GM23338 (cell line): ENCODE data around the gene PKD1L1. TPM values are rescaled to one million over a fixed set of nuclear protein-coding genes. Genes with fewer than 3 reads are reported as not detected.

Source experiments
- ATAC-seq: fragments of 200-7000 bp; cut with Tn5 transposase; 3 replicates; pipeline ENCODE4 v1.9.1; 2020
- DNase-seq: peaks from one replicate; pipeline ENCODE4 v3.0.0-alpha.2; 2015; ENCODE audit warnings: low spot score
- H2AFZ ChIP-seq: fragments of 200-600 bp; sonication (generic); 2 replicates; pipeline ENCODE4 v1.8.0; 2016; ENCODE audit warnings: antibody characterized with exemption, mild to moderate bottlenecking, moderate library complexity
- H3F3A ChIP-seq: fragments of 200-600 bp; sonication (generic); replicated peaks from 2 replicates; pipeline ENCODE4 v1.8.0; 2017; ENCODE audit warnings: antibody characterized with exemption, mixed run types, low read depth
- H3K27ac ChIP-seq: fragments of 200-600 bp; sonication (generic); 2 replicates; pipeline ENCODE4 v1.6.1; 2016; ENCODE audit warnings: low read depth
- H3K27me3 ChIP-seq: fragments of 200-600 bp; sonication (generic); 2 replicates; pipeline ENCODE4 v1.8.0; 2016; ENCODE audit warnings: mild to moderate bottlenecking, mixed run types, moderate library complexity; ENCODE audit not compliant: insufficient read depth
- H3K36me3 ChIP-seq: fragments of 200-600 bp; sonication (generic); 2 replicates; pipeline ENCODE4 v1.8.0; 2016; ENCODE audit warnings: mild to moderate bottlenecking; ENCODE audit not compliant: insufficient read depth
- H3K4me1 ChIP-seq: fragments of 200-600 bp; sonication (generic); 2 replicates; pipeline ENCODE4 v1.8.0; 2016; ENCODE audit warnings: mild to moderate bottlenecking, moderate library complexity; ENCODE audit not compliant: insufficient read depth
- H3K4me2 ChIP-seq: fragments of 200-600 bp; sonication (generic); 2 replicates; pipeline ENCODE4 v1.7.1; 2017; ENCODE audit warnings: mixed run types
- H3K4me3 ChIP-seq: fragments of 200-600 bp; sonication (generic); 2 replicates; pipeline ENCODE4 v1.6.1; 2016; ENCODE audit warnings: mixed run types
- H3K79me2 ChIP-seq: fragments of 200-600 bp; sonication (generic); replicated peaks from 2 replicates; pipeline ENCODE4 v1.8.0; 2017; ENCODE audit warnings: mild to moderate bottlenecking; ENCODE audit not compliant: insufficient read depth
- H3K9me2 ChIP-seq: fragments of 200-600 bp; sonication (generic); 2 replicates; pipeline ENCODE4 v1.8.0; 2017; ENCODE audit not compliant: insufficient read depth
- H4K20me1 ChIP-seq: fragments of 200-600 bp; sonication (generic); replicated peaks from 2 replicates; pipeline ENCODE4 v1.8.0; 2017; ENCODE audit warnings: mild to moderate bottlenecking; ENCODE audit not compliant: insufficient read depth
- H3K27ac Mint-ChIP-seq: 2 replicates; pipeline ENCODE4 v1.8.0; 2020; ENCODE audit warnings: inconsistent platforms, mild to moderate bottlenecking, moderate library complexity, mixed read lengths
- H3K27me3 Mint-ChIP-seq: 3 replicates; pipeline ENCODE4 v1.8.0; 2022; ENCODE audit warnings: low read depth, mild to moderate bottlenecking, moderate library complexity, mixed read lengths, inconsistent platforms; ENCODE audit not compliant: insufficient read depth, poor library complexity
- H3K36me3 Mint-ChIP-seq: 3 replicates; pipeline ENCODE4 v1.8.0; 2021; ENCODE audit warnings: low read depth, mild to moderate bottlenecking, inconsistent platforms, moderate library complexity, mixed read lengths
- H3K4me1 Mint-ChIP-seq: 3 replicates; pipeline ENCODE4 v1.8.0; 2020; ENCODE audit warnings: mild to moderate bottlenecking, inconsistent platforms, mixed read lengths
- H3K4me3 Mint-ChIP-seq: 3 replicates; pipeline ENCODE4 v1.8.0; 2021; ENCODE audit warnings: moderate library complexity, mild to moderate bottlenecking, inconsistent platforms, mixed read lengths
- H3K9me3 Mint-ChIP-seq: 3 replicates; pipeline ENCODE4 v1.8.0; 2020; ENCODE audit warnings: moderate library complexity, mild to moderate bottlenecking, inconsistent platforms, mixed read lengths
- CREB1 ChIP-seq: fragments of 250-450 bp; sonication (Bioruptor Pico); IDR thresholded peaks from 2 replicates; pipeline ENCODE4 v1.5.0; 2020; ENCODE audit warnings: low read depth, mild to moderate bottlenecking, moderate library complexity
- CTCF ChIP-seq, 2 experiments: fragments of 200-600 bp in 1 of 2; sonication (generic) in 1 of 2; conservative IDR thresholded peaks; 2 replicates each; pipeline versions ENCODE4 v1.5.1 to v1.6.1; 2016 to 2017; ENCODE audit warnings: antibody characterized with exemption in 2 of 2, low read depth in 2 of 2, mild to moderate bottlenecking in 2 of 2, moderate library complexity in 1 of 2
- ETS1 ChIP-seq: IDR thresholded peaks from 2 replicates; pipeline ENCODE4 v1.6.1; 2016; ENCODE audit warnings: antibody characterized with exemption
- EZH2 ChIP-seq: fragments of 200-600 bp; sonication (generic); IDR thresholded peaks from one replicate; pipeline ENCODE4 v1.8.0; 2017; ENCODE audit warnings: antibody characterized with exemption, mild to moderate bottlenecking, low read depth; ENCODE audit not compliant: unreplicated experiment
- EZH2phosphoT487 ChIP-seq: fragments of 200-600 bp; sonication (generic); IDR thresholded peaks from one replicate; pipeline ENCODE4 v1.8.1; 2018; ENCODE audit warnings: antibody characterized with exemption; ENCODE audit not compliant: unreplicated experiment
- POLR2AphosphoS5 ChIP-seq: IDR thresholded peaks from 2 replicates; pipeline ENCODE4 v1.6.1; 2016; ENCODE audit warnings: antibody characterized with exemption, low read depth
- ZNF331 ChIP-seq: fragments of 250-450 bp; sonication (Bioruptor Pico); IDR thresholded peaks from 2 replicates; pipeline ENCODE4 v1.5.0; 2020; ENCODE audit warnings: low read depth, mild to moderate bottlenecking, moderate library complexity
- polyA plus RNA-seq: library from polyadenylated mRNA; unstranded; fragments of >200 nt; fragmentation: Nextera tagmentation; extraction: Ambion mirVana; gene quantifications from 2 replicates; pipeline ENCODE4 v1.2.1, GENCODE V29; 2016
- total RNA-seq: library from RNA; depleted of rRNA; stranded (reverse); fragments of >200 nt; shearing (Covaris generic); gene quantifications from 2 replicates; pipeline ENCODE4 v1.2.3, GENCODE V29; 2014

The PKD1L1 gene
- total and polyA plus RNA-seq, 2 experiments from 2014 or later, result 0.03 TPM; not detected in 1

- no peak for ATAC-seq
Measured at GRCh38 chr7:47809387-47809786, 138.9 kb downstream of the PKD1L1 start.

GRCh38 chr7:47808321-47808720 is 139.9 kb downstream of the PKD1L1 start:
- Mint-ChIP-seq H3K4me3 (no peak overlapping the region), H3K27ac (no peak overlapping the region), H3K4me1 (no peaks in the 10 kb centered on the region), H3K36me3 (no peaks in the 10 kb centered on the region), H3K27me3 (peaks cover 5% of the 10 kb centered on the region), H3K9me3 (no peaks in the 10 kb centered on the region)
- Histone ChIP-seq H3K36me3 (no peaks in the 10 kb centered on the region), H3K4me3 (no peak overlapping the region), H3K4me1 (no peaks in the 10 kb centered on the region), H3F3A (no peaks in the 10 kb centered on the region), H3K27ac (no peak overlapping the region), H3K4me2 (no peak overlapping the region), H4K20me1 (no peaks in the 10 kb centered on the region), H3K79me2 (no peaks in the 10 kb centered on the region), H3K9me2 (no peaks in the 10 kb centered on the region), H3K27me3 (no peaks in the 10 kb centered on the region), H2AFZ (no peak overlapping the region)
- DNase-seq (no peak), ATAC-seq (no peak)
- TF ChIP-seq CTCF (conservative IDR thresholded peaks at IDR 0.05; ENCODE audit: low read depth in 2 of 2), result no peak
- no peak for TF ChIP-seq POLR2AphosphoS5

More at GRCh38 chr7:47809387-47809786, 138.9 kb downstream of the PKD1L1 start:
- peaks cover 2% of the 10 kb centered on the region for H3K27me3 Mint-ChIP-seq
- Histone ChIP-seq H3K27me3 (no peaks in the 10 kb centered on the region), H3K79me2 (no peaks in the 10 kb centered on the region), H3K4me1 (no peaks in the 10 kb centered on the region), H3K9me2 (no peaks in the 10 kb centered on the region), H4K20me1 (no peaks in the 10 kb centered on the region), H2AFZ (no peak overlapping the region), H3F3A (no peaks in the 10 kb centered on the region), H3K4me3 (no peak overlapping the region), H3K4me2 (no peak overlapping the region), H3K36me3 (no peaks in the 10 kb centered on the region), H3K27ac (no peak overlapping the region)
- H3K9me3 Mint-ChIP-seq, result no peaks in the 10 kb centered on the region
- TF ChIP-seq CTCF (conservative IDR thresholded peaks at IDR 0.05; ENCODE audit: low read depth in 2 of 2) (no peak), EZH2phosphoT487 (no peak), EZH2 (no peak), ZNF331 (CRISPR knock-in tag) (no peak), CREB1 (CRISPR knock-in tag) (no peak)
- H3K27ac Mint-ChIP-seq, result no peak overlapping the region
- H3K36me3 Mint-ChIP-seq, result no peaks in the 10 kb centered on the region
- no peaks in the 10 kb centered on the region for H3K4me1 Mint-ChIP-seq
- H3K4me3 Mint-ChIP-seq, result no peak overlapping the region
- DNase-seq, result no peak

- TF ChIP-seq CTCF (conservative IDR thresholded peaks at IDR 0.05; ENCODE audit: low read depth in 2 of 2) (peak; percentile 41 to 63), ETS1 (no peak)
- peaks cover 5% of the 10 kb centered on the region for H3K27me3 Mint-ChIP-seq
- Histone ChIP-seq H4K20me1 (no peaks in the 10 kb centered on the region), H2AFZ (no peak overlapping the region), H3K4me3 (no peak overlapping the region), H3K4me2 (no peak overlapping the region), H3K4me1 (no peaks in the 10 kb centered on the region), H3K9me2 (no peaks in the 10 kb centered on the region), H3K27me3 (no peaks in the 10 kb centered on the region), H3K79me2 (no peaks in the 10 kb centered on the region), H3K27ac (no peak overlapping the region), H3K36me3 (no peaks in the 10 kb centered on the region), H3F3A (no peaks in the 10 kb centered on the region)
- no peak overlapping the region for H3K4me3 Mint-ChIP-seq
- ATAC-seq, result peak; percentile 74
- H3K9me3 Mint-ChIP-seq, result no peaks in the 10 kb centered on the region
- no peaks in the 10 kb centered on the region for H3K36me3 Mint-ChIP-seq
- no peak overlapping the region for H3K27ac Mint-ChIP-seq
- H3K4me1 Mint-ChIP-seq, result no peaks in the 10 kb centered on the region
- peak; percentile 46 for DNase-seq
Measured at GRCh38 chr7:47807756-47808155, 140.5 kb downstream of the PKD1L1 start.
